Skeletal muscle satellite cell (primary cell): Measurements from ENCODE around the gene BRD3OS.

Experiments
- H3K27me3 ChIP-seq: 2 replicates; pipeline ENCODE4 v1.7.0; 2013; ENCODE audit warnings: low read length; ENCODE audit not compliant: control insufficient read depth, insufficient read depth
- H3K36me3 ChIP-seq: 2 replicates; pipeline ENCODE4 v1.7.0; 2013; ENCODE audit warnings: mild to moderate bottlenecking, control low read depth, low read length; ENCODE audit not compliant: insufficient read depth
- H3K4me1 ChIP-seq: 2 replicates; pipeline ENCODE4 v1.7.0; 2013; ENCODE audit warnings: low read length; ENCODE audit not compliant: control insufficient read depth, insufficient read depth
- H3K4me2 ChIP-seq: 2 replicates; pipeline ENCODE4 v1.7.0; 2013; ENCODE audit warnings: mild to moderate bottlenecking, low read length
- H3K4me3 ChIP-seq: 2 replicates; pipeline ENCODE4 v1.7.0; 2013; ENCODE audit warnings: low read length
- H3K9ac ChIP-seq: 2 replicates; pipeline ENCODE4 v1.7.0; 2013; ENCODE audit warnings: mild to moderate bottlenecking, low read depth, low read length, moderate library complexity
- H3K9me3 ChIP-seq: replicated peaks from 2 replicates; pipeline ENCODE4 v1.7.0; 2013; ENCODE audit warnings: mild to moderate bottlenecking, control low read depth, low read length

BRD3OS gene

DNA sequence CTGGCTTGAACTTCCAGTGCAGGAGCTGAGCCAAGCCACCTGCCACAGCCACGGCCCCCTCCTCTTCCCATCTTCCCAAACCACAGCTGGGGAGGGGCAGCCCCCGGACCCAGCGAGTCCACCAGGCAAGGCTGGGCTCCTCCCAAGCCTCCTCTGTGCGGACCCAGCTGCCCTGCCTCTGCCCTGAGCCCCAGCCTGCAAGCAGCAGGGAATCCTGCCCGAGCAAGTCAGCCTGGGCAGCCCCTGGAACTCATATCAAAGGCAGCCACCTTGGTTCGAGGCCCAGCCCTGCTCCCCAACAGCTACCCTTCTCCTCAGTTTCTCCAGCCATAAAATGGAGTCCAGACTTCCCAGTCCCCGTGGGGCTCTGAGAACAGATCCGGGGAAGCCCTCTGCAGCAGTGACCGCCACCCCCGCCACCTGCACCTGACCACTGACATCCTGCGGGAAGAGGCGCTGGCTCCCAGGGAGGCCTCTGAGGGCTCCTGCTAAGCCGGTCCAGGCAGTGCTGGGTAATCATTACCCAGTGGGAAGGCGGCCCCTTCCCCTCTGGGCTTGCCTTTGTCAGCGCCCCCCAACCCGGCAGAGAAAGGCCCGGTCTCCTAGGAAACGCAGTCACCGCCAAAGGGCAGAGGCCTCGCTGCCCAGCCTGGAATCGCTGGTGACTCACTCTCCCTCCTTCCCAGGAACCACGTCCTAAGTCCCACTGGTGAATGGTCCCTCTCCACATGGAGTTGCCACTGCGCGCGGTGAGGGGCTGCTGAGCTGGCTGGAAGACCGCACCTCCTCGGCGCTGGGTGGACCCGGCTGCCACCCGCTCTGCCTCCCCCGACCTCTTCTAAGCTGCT is 34.7 kb upstream of the BRD3OS start:
- Histone ChIP-seq H3K9ac (peak overlapping the region; percentile 94), H3K9me3 (no peaks in the 10 kb centered on the region)

DNA sequence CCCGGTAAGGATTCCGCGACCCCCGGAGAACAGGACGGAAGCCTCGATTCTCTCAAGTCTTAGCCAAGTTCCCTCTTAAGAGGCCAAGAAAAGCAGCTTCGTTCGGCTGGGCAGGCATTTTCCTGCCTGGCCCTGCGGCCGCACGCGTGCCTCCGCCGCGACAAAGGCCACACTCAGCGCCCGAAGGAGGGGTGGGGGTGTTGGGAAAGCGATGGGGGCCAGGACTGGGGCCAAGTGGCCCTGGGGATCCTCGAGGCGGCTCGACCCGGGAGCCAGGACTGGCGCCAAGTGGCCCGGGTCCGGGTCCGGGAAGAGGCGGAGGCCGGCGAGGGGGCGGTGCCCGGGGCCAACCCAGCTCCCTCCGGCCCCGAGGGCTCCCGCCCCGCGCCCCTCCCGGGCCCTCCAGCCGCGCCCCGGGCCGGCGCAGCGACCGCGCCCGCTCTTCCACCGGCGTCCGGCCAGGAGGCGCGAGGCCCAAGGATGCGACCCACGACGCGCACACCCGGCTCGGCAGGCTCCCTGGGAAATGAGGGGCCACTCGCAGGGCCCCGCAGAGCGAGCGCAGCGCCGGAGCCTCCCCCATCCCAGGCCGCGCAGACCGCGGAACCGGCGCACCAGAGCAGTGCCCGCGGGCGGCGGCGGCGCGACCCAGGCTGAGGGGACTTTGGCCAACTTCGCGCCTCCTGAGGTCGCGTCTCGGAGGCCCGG is 33.9 kb upstream of the BRD3OS start:
- H3K4me1 ChIP-seq = peaks cover 27% of the 10 kb centered on the region
- H3K4me2 ChIP-seq = peak overlapping the region; percentile 98
- no peaks in the 10 kb centered on the region for H3K9me3 ChIP-seq
- H3K36me3 ChIP-seq = no peaks in the 10 kb centered on the region
- peaks cover 4% of the 10 kb centered on the region for H3K27me3 ChIP-seq
- H3K9ac ChIP-seq = peak overlapping the region; percentile 94
- peak overlapping the region; percentile 99 for H3K4me3 ChIP-seq

More for the DNA sequence above, 34.7 kb upstream of the BRD3OS start:
- H3K36me3 ChIP-seq = no peaks in the 10 kb centered on the region
- H3K4me3 ChIP-seq = peak overlapping the region; percentile 99
- peaks cover 27% of the 10 kb centered on the region for H3K4me1 ChIP-seq
- H3K27me3 ChIP-seq = no peaks in the 10 kb centered on the region
- peak overlapping the region; percentile 98 for H3K4me2 ChIP-seq

DNA sequence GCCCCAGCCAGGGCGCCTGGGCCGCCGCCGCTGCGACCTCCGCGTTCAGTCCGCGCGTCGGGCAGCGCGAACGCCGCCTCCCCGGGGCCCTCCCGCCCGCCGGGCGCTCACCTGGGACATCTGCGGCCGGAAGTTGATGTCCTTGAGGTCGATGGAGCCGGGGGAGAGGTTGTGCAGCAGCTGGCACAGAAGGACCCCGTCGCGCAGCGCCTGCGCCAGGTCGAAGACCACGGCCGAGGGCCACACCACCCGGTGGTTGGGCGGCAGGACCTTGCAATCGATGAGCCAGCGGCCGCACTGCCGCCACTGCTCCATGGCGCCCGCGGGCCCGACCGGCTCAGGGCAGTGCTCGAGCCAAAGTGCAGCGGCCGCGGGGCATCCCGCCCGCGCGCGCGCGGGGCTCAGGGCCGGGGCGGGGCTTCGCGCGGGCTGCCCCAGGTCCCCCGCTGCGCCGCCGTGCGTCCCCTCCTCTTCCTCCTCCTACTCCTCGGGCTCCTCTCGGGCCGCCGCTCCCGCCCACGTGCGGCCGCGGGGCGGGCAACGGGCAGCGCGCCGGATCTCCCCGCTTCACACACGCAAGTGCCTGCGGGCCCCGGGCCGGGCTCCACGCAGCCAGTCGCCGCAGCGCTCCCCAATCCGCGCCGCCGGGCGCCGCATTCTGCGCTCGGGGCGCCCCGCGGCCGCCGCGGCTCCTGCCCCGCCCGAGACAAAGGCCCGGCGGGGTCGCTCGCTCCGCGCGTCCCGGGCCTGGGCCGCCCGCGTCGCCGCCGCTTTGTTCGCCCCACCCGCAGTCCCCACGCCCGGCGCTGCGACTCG is 33.1 kb upstream of the BRD3OS start, which contains the start of gene VAV2:
TSS of gene VAV2 (minus strand) at position 361 of the 816 bp plus-strand sequence. CDS start at position 315, 46 bp downstream.
- Histone ChIP-seq H3K9ac (peak within 1 kb of the TSS; percentile 94), H3K36me3 (no peaks in the 10 kb centered on the region), H3K4me2 (peak within 1 kb of the TSS; percentile 98), H3K4me3 (peak within 1 kb of the TSS; percentile 99), H3K27me3 (peaks cover 12% of the 10 kb centered on the region), H3K4me1 (peaks cover 27% of the 10 kb centered on the region), H3K9me3 (no peaks in the 10 kb centered on the region)

DNA sequence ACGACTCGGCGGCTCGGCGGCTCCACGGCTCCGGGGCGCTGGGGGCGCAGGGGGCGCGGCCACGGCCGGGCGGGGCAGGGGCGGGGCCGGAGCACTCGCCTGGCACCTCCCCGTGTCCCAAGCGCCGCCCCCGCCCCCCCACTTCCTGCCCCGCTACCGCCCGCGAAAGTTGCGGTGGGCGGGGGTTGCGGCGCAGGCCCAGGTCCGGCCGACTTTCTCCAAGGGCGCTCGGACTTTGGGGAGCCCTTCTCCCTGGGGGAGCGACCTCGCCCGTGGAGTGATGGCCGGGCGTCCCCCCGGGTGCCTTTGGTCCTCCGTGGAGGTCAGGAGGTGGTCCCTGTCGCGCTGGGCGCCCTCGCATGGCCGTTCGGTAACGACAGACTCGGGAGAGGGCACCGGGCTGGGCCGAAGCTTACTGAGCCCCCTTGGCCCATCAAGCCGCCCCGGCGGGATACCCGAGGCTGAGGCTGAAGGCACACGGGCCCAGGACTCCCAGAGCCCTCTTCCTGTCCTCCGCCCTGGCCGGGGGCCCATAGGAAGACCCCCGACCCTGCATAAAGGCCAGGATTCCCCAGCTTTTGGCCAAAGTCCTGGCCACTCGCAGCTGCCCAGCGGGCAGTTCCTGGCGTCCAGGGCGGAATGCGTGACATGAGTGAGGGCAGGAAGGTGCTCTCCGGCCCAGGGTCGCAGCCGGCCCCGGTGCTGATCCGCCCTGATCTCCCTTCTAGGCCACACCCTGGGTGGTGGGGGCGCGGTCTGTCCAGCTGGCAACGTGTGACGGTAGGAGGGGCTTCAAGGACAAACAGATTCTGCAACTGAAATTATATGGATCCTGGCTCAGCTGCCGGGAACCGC is 32.3 kb upstream of the BRD3OS start:
- H3K4me3 ChIP-seq = peak overlapping the region; percentile 99
- H3K4me1 ChIP-seq = peaks cover 27% of the 10 kb centered on the region
- peak overlapping the region; percentile 94 for H3K9ac ChIP-seq
- peaks cover 14% of the 10 kb centered on the region for H3K27me3 ChIP-seq
- H3K36me3 ChIP-seq = no peaks in the 10 kb centered on the region
- no peaks in the 10 kb centered on the region for H3K9me3 ChIP-seq
- H3K4me2 ChIP-seq = peak overlapping the region; percentile 98

DNA sequence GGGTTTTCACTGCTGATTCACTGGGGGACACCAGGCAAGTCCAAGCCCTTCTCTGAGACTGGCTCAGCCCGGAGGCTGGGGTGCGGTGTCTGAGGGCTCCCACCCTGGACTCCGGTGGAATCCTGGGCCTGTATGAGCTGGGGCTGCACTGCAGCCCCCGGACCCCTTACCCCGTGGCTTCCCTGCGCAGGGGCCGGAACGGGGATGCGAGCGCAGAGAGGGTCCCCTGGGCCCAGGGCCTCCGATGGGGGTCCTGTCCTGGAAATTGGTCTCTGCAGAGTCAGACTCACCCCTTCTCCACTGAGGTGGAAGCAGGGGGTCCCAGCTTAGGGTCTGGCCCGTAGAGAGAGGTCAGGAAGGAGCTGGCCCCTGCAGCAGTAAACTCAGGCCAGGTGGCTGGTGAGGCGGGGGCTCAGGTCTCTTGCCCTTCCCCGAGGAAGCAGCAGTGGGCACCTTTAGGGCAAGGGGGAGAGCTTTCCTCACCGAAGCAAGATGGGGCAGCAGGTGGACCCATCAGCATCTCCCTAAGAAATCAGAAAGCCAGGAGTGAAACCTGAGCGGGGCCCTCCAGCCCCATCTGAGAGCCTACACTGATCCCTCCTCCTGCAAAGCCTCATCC is 31.5 kb upstream of the BRD3OS start:
- peak overlapping the region; percentile 99 for H3K4me3 ChIP-seq
- no peaks in the 10 kb centered on the region for H3K36me3 ChIP-seq
- peaks cover 27% of the 10 kb centered on the region for H3K4me1 ChIP-seq
- H3K9ac ChIP-seq = peak overlapping the region; percentile 94
- H3K4me2 ChIP-seq = peak overlapping the region; percentile 98
- no peaks in the 10 kb centered on the region for H3K9me3 ChIP-seq
- peaks cover 14% of the 10 kb centered on the region for H3K27me3 ChIP-seq

DNA sequence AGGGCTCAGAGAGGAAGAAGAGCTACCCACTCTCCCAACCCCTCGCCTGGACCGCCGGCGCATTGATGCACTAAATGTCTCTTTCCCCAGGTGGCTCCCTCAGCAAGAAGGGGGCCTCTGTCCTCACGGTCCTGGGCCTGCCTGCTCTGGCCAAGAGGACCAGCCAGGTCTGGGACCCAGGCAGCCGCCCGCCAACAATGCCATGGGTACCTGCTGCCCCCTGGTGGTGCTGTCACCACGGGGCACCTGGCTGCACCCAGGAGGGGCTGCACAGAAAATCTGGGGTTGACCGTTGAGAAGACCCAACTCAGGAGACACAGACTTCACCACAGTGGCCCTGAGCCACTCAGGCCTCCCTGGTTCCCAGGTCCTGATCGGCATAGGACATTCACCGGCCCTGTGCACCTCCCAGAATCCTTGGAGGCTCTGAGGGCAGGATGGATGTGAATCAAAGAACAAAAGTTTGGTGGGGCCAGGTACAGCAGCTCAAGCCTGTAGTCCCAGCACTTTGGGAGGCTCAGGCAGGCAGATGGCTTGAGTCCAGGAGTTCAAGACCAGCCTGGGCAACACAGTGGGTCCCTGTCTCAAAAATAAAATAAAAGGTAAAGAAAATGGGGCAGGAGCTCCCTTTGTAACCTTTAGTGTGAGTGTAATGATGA is 30.8 kb upstream of the BRD3OS start:
- H3K36me3 ChIP-seq = no peaks in the 10 kb centered on the region
- peak overlapping the region; percentile 98 for H3K4me2 ChIP-seq
- no peaks in the 10 kb centered on the region for H3K9me3 ChIP-seq
- H3K27me3 ChIP-seq = peaks cover 14% of the 10 kb centered on the region
- peaks cover 27% of the 10 kb centered on the region for H3K4me1 ChIP-seq
- H3K4me3 ChIP-seq = no peak overlapping the region
- no peak overlapping the region for H3K9ac ChIP-seq

DNA sequence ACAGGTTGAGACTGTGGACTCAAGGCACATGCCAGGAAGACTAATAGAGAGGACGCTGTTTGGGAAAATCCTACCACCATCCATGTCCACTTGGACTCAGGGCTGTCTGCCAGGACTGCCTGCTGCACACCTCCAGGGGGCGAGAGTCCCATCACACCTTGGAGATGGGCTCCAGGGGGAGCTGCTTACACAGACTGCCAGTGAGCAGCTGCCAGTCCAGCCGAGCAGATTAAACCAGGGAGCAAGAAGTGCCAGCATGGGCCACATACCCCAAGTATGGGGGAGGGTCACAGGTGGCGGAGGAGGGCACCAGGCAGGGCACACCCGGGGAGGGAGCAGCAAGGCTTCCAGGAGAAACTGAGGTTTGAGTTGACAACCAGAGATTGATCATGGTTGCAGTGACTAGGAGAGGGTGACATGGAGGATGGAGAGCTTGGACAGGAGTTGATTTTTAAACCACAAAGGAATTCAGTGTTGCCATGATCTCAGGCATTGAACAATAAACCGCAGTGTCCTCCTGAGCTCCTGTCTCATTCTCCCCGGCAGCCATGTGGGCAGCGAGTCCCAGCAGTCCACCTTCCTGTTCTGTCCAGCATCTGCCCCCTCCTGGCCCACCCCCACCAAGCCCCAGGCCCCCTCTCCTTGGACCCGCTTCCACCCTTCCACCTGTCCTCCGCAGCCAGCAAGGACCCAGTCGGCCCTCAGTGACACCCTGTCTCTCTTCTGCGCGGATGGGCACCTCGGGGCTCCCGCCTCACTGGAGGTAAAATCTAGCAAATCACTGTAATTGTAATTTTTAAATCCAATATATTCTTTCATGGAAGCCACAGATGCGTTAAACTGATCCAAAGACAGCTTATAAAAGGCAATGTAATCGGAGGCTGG is 30.0 kb upstream of the BRD3OS start:
- no peak overlapping the region for H3K4me3 ChIP-seq
- H3K36me3 ChIP-seq = no peaks in the 10 kb centered on the region
- peaks cover 17% of the 10 kb centered on the region for H3K27me3 ChIP-seq
- H3K9ac ChIP-seq = no peak overlapping the region
- H3K9me3 ChIP-seq = no peaks in the 10 kb centered on the region
- no peak overlapping the region for H3K4me2 ChIP-seq
- H3K4me1 ChIP-seq = peaks cover 31% of the 10 kb centered on the region

DNA sequence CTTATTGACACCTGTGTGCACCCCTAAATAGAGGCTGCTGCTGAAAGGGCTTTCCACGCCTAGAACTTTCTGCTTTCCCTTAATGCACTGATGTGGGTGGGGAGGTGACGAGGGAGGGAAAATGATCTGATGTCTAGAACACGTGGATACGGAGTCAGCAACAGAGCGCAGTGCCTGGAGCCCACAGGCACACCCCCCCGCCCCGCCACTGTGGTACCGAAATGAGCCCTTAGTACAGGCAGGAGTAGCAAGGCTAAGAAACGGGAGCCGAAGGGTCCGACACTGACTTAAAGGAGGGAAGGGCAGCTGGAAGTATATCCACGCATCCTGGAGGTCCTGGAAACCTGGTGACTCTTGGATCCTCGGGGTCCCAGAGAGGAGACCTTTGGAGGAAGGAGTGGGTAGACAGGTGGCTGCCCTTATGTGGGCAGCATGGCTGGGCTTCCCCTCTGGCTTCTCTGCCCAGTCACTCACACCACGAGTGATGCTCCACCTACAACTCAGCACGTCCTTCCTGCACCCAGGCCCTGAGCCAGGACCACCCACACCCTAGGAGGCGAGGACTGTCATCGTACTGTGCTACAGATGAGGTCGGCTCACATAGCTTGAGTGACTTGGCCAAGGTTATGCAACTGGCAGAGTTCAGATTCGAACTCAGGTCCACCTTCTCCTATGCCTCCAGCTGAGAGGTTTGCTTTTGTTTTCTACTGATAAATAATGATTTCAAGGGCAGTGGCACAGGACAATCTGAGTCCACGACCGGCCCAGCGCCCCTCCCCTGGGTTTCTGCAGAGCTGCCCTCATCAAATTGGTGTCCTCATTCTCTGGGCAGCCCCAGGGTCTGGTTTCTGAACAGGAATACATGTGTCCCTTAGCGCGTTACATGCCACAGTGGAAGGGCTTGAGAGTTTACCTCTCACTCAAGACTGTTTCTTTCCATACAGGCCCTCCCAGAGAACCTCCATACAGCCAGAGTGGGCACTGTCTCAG is 28.5 kb upstream of the BRD3OS start:
- Histone ChIP-seq H3K9me3 (no peaks in the 10 kb centered on the region), H3K4me1 (peaks cover 25% of the 10 kb centered on the region), H3K36me3 (no peaks in the 10 kb centered on the region), H3K9ac (no peak overlapping the region), H3K4me3 (no peak overlapping the region), H3K4me2 (no peak overlapping the region), H3K27me3 (peaks cover 22% of the 10 kb centered on the region)

DNA sequence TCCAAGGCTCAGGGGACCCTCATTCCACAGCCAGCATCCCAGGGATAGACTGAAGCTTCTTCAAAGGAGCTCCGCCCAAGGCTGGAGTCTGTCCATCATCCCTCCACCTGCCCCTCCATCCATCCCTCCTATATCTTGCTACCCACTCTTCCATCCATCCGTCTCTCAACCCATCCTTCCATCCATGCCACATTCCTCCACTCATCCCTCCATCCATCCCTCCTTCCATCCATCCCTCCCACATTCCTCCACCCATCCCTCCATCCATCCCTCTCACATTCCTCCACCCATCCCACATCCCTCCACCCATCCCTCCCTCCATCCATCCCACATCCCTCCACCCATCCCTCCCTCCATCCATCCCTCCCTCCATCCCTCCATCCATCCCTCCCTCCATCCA is 27.7 kb upstream of the BRD3OS start:
- peaks cover 24% of the 10 kb centered on the region for H3K27me3 ChIP-seq
- no peak overlapping the region for H3K4me3 ChIP-seq
- H3K4me1 ChIP-seq = peaks cover 25% of the 10 kb centered on the region
- no peak overlapping the region for H3K4me2 ChIP-seq
- H3K36me3 ChIP-seq = no peaks in the 10 kb centered on the region
- H3K9ac ChIP-seq = no peak overlapping the region
- no peaks in the 10 kb centered on the region for H3K9me3 ChIP-seq
